Measurements from ENCODE around the gene ERVW-1.

ERVW-1 gene

DNA sequence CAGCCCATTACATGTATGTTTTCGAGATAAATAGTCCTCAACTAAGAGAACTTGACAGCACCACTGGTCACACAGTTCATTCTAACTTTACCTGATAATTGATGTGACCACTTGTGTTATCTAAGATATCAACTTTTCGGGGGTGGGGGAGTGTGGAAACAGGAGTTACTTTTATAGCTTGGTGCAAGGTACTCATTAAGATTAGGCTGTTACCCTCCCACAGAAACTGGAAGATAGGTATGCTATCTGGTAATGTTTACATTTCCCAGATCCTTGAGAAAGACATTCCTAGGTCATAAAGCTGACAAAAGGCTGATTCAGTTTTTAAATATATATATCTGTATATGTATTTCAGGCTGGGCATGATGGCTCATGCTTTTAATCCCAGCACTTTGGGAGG is 11.1 kb downstream of the ERVW-1 start:
- no peak overlapping the region for H3K4me3 ChIP-seq (replicated peaks in 1 of 2; ENCODE audit: low read depth in 2 of 2, low read length in 2 of 2)
- no peak for DNase-seq (ENCODE audit: low read depth in 2 of 2)
- TF ChIP-seq CTCF (IDR thresholded peaks at IDR 0.05; ENCODE audit: low read depth, low read length): no peak

DNA sequence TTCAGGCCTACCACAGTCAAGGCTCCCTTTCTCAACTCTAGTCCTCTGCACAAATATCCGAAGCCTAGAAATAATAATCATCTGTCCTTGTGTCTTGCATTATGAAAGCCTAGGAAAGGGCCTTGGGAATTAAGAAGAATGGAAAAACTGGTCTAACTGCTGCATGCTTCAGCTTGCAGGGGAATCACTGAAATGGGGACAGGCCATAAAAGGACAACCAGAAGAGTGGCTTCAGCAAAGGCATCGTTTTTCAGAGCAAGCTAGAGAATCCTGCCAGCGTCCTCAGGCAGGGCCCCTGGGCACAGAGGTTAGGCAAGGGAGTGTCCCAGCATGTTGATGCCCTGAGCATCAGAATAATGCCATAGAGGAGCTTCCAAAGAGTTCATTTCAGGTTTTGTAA is 13.2 kb downstream of the ERVW-1 start:
- DNase-seq (ENCODE audit: low read depth in 2 of 2): no peak
- no peak for TF ChIP-seq CTCF (IDR thresholded peaks at IDR 0.05; ENCODE audit: low read depth, low read length)
- H3K4me3 ChIP-seq (replicated peaks in 1 of 2; ENCODE audit: low read depth in 2 of 2, low read length in 2 of 2): no peak overlapping the region

DNA sequence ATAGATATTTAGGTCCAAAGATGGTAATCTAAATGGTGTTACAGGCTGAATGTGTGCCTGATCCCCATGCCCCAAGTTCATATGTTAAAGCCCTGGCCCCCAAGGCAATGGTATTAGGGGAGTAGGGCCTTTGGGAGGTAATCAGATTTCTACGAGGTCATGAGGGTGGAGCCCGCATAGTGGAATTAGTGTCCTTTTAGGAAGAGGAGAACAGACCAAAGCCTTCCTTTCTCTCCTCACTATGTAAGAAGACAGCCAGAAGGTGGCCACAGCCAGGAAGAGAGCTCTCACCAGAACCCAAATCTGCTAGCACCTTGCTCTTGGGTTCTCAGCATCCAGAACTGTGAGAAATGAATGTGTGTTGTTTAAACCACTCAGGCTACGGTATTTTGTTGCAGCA is 15.2 kb downstream of the ERVW-1 start:
- no peak for TF ChIP-seq CTCF (IDR thresholded peaks at IDR 0.05; ENCODE audit: low read depth, low read length)
- no peak for DNase-seq (ENCODE audit: low read depth in 2 of 2)
- H3K4me3 ChIP-seq (replicated peaks in 1 of 2; ENCODE audit: low read depth in 2 of 2, low read length in 2 of 2): no peak overlapping the region

GRCh38 chr7:92461027-92462003 is 16.4 kb downstream of the ERVW-1 start:
- peak; percentile 82 for TF ChIP-seq CTCF (IDR thresholded peaks at IDR 0.05; ENCODE audit: low read depth, low read length)
- peak; percentile 64 for DNase-seq (ENCODE audit: low read depth in 2 of 2)
- no peak overlapping the region for H3K4me3 ChIP-seq (replicated peaks in 1 of 2; ENCODE audit: low read depth in 2 of 2, low read length in 2 of 2)

DNA sequence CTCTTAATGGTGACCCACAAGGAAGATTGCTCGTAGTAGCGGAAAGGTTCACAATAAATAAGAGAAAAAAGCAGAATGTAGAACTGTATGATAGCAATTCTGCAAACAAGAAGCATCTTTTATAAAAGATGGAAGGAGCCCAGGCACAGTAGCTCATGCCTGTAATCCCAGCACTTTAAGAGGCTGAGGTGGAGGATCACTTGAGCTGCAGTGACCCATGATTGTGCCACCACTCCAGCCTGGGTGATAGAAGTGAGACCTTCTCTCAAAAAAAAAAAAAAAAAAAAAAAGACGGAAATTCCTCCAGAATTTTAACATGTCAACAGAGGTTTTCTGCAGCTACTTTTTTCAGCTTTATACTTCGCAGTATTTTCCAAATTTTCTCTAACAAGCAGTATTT is 17.2 kb downstream of the ERVW-1 start:
- no peak for DNase-seq (ENCODE audit: low read depth in 2 of 2)
- no peak overlapping the region for H3K4me3 ChIP-seq (replicated peaks in 1 of 2; ENCODE audit: low read depth in 2 of 2, low read length in 2 of 2)
- no peak for TF ChIP-seq CTCF (IDR thresholded peaks at IDR 0.05; ENCODE audit: low read depth, low read length)

- H3K4me3 ChIP-seq (replicated peaks in 1 of 2; ENCODE audit: low read depth in 2 of 2, low read length in 2 of 2): no peak overlapping the region
- no peak for TF ChIP-seq CTCF (IDR thresholded peaks at IDR 0.05; ENCODE audit: low read depth, low read length)
- no peak for DNase-seq (ENCODE audit: low read depth in 2 of 2)
Measured at GRCh38 chr7:92460109-92460508, 17.6 kb downstream of the ERVW-1 start.
